Fibroblast of villous mesenchyme (primary cell): ENCODE results near the gene PLBD1. TPM values are rescaled to one million over a fixed set of nuclear protein-coding genes. Genes with fewer than 3 reads are reported as not detected.

ENCODE experiments used
- DNase-seq: peaks from one replicate; pipeline ENCODE4 v3.0.0-alpha.2; 2010; ENCODE audit warnings: low read depth
- H3K4me3 ChIP-seq: 2 replicates; pipeline ENCODE4 v1.5.1; 2011; ENCODE audit warnings: low read depth, mild to moderate bottlenecking, low read length
- total RNA-seq: library from RNA; depleted of rRNA; stranded (reverse); fragments of >200 nt; gene quantifications from 2 replicates; pipeline ENCODE4 v1.2.3, GENCODE V29; 2012
- TF ChIP-seq, protein P1 (sequence below): IDR thresholded peaks from 2 replicates; pipeline ENCODE4 v1.5.1; 2012; ENCODE audit warnings: low read depth, mild to moderate bottlenecking, low read length; ENCODE audit not compliant: insufficient read depth

Gene PLBD1
- total RNA-seq, 1 donor = 18.1 TPM

DNA sequence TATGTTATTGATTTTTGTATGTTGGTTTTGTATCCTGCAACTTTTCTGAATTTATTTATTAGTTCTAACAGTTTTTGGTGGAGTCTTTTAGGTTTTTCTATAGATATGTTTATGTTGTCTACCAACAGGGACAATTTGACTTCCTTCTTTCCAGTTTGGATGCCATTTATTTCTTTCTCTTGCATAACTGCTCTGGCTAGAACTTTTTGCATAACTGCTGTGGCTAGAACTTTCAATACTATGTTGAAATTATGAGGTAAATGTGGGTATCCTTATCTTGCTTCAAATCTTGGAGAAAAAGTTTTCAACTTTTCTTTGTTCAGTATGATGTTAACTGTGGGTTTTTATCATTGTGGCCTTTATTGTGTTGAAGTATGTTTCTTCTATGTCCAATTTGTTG is 39.9 kb upstream of the PLBD1 start:
- TF ChIP-seq, protein P1, sequence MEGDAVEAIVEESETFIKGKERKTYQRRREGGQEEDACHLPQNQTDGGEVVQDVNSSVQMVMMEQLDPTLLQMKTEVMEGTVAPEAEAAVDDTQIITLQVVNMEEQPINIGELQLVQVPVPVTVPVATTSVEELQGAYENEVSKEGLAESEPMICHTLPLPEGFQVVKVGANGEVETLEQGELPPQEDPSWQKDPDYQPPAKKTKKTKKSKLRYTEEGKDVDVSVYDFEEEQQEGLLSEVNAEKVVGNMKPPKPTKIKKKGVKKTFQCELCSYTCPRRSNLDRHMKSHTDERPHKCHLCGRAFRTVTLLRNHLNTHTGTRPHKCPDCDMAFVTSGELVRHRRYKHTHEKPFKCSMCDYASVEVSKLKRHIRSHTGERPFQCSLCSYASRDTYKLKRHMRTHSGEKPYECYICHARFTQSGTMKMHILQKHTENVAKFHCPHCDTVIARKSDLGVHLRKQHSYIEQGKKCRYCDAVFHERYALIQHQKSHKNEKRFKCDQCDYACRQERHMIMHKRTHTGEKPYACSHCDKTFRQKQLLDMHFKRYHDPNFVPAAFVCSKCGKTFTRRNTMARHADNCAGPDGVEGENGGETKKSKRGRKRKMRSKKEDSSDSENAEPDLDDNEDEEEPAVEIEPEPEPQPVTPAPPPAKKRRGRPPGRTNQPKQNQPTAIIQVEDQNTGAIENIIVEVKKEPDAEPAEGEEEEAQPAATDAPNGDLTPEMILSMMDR = no peak
- DNase-seq = no peak

DNA sequence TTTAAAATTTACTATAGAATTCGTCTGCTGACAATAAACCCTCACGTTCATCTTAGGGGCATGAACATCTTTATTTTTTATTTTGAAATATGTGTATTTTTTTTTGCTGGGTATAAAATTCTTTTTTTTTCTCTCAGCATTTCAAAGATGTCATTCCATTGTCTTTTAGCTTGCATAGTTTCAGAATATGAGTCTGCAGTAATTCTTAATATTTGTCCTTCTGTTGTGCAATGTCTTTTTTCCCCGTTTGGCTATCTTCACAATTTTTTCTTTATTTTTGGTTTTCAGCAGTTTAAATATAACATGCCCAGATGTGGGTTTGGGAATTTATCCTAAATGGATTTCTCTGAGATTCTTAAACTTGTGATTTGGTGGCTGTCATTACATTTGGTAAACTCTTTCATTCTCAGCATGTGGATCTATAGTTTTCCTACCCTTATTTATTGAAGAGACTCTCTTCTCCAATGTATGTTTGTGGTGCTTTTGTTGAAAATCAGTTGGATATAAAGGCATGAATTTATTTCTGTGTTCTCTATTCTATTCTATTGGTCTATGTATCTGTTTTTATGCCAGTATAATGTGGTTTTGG is 37.8 kb upstream of the PLBD1 start:
- TF ChIP-seq, protein P1 = no peak
- no peak overlapping the region for H3K4me3 ChIP-seq
- DNase-seq = no peak

More for the DNA sequence above, 39.9 kb upstream of the PLBD1 start:
- H3K4me3 ChIP-seq = no peak overlapping the region

DNA sequence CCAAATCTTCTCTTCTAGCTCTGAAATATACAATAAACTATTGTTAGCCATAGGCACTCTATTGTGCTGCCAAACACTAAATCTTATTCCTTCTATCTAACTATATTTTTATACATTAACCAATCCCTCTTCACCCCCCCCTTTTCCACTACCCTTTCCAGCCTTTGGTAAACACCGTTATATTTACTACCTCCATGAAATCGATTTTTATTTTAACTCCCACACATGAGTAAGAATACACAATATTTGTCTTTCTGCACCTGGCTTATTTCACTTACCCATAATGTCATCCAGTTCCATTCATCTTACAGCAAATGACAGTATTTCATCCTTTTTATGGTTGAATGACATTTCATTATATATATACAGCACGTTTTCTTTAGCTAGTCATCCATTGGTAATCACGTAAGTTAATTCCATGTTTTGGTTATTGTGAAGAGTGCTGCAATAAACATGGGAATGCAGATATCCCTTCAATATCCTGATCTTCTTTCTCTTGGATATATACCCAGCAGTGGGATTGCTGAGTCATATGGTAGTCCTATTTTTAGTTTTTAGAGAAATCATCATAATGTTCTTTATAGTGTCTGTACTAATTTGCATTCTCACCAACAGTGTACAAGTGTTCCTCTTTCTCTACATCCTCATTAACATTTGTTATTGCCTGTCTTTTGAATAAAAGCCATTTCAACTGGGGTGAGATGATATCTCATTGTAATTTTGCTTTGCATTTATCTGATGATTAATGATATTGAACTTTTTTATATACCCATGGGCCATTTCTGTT is 34.2 kb upstream of the PLBD1 start:
- DNase-seq = no peak
- TF ChIP-seq, protein P1 = no peak
- no peak overlapping the region for H3K4me3 ChIP-seq

DNA sequence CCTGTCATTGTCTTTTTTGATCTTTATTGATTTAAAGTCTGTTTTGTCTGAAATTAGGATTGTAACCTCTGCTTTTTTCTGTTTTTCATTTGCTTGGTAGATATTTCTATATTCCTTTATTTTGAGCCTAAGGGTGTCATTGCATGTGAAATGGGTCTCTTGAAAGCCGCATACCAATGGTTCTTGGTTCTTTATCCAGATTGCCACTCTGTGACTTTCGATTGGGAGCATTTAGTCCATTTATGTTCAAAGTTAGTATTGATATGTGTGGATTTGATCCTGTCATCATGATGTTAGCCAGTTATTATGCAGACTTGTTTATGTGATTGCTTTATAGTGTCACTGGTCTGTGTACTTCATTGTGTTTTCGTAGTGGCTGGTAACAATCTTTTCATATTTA is 29.8 kb upstream of the PLBD1 start:
- DNase-seq = no peak
- no peak overlapping the region for H3K4me3 ChIP-seq
- TF ChIP-seq, protein P1 = no peak

DNA sequence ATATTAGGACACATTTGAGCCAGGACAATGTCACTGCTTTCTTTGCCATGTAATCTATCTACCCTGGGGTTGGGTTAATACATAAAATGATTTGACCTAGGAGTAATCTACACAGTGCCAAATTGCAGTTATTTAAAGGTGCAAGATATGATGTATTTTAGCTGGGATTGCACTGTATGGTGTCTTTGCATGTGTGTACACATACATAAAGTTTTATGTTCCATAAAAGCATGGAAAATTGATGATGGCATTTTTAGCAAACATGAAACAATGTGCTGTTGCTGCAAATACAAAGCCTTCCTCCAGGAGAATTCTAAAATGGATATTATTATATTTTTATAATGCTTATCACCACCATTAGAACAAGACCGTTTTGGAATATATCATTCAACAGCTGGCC is 24.0 kb upstream of the PLBD1 start:
- no peak for DNase-seq
- TF ChIP-seq, protein P1 = no peak
- no peak overlapping the region for H3K4me3 ChIP-seq

DNA sequence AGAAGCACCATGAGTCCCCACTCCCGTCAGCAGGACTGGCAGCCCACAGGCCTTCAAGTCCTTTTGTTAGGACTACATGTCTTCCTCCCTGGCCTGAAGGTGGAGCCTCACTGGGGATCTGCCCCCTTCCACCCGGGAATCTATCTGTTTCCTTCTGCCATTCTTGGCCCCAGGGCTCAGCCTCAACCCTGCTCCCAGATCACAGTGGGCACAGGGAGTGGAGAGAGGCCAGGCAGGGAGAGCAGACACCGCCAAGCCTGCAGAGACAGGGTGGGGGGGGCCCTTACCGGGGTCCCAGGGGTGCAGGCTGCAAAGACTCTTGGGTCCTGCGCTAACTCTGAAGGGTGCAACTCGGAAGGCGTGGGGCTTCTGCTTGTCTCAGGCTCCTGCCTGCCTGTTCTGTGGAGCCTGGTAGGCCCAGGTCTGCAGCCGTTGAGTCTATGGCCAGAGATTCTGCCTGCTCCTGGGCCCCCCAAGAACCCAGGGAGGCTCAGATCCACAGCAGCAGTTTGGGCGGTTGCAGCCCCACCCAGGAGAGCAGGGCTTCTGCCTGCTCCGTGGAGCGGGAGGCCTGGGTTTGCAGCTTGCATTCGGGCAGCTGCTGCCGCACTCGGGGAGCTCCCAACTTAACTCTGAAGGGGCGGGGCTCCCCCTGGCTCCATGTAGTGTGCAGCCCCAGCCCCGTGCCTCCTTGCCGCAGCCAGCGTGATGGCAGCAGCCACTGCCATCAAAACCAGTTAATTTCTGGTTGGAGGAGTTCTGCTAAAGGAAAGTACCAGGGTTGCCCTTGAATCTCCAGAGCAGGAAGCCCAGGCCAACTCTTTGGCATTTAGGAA is 21.7 kb upstream of the PLBD1 start:
- H3K4me3 ChIP-seq = no peak overlapping the region
- TF ChIP-seq, protein P1 = no peak
- no peak for DNase-seq
